ENCODE results near the gene HES3. TPM values are rescaled to one million over a fixed set of nuclear protein-coding genes. Genes with fewer than 3 reads are reported as not detected.

HES3 gene
- total RNA-seq, 2 experiments from 2014 or later, result not detected

GRCh38 chr1:6288026-6288425, 44.0 kb downstream of the HES3 start:
- ATAC-seq (no peak), DNase-seq (no peak)
- no peaks in the 10 kb centered on the region for H3K9me3 Mint-ChIP-seq (ENCODE audit: insufficient read depth)
- ChIA-PET CTCF (no interaction called here), POLR2A (no interaction called here)
- H3K4me1 Mint-ChIP-seq (ENCODE audit: low read depth), result no peaks in the 10 kb centered on the region
- peaks cover 2% of the 10 kb centered on the region for H3K36me3 Mint-ChIP-seq (ENCODE audit: low read depth)
- no peaks in the 10 kb centered on the region for H3K27me3 Mint-ChIP-seq (ENCODE audit: low read depth)
- no peak overlapping the region for H3K4me3 Mint-ChIP-seq
- H3K27ac Mint-ChIP-seq, result no peak overlapping the region

GRCh38 chr1:6288665-6289064, 44.7 kb downstream of the HES3 start:
- no peak for ATAC-seq
- Mint-ChIP-seq H3K36me3 (ENCODE audit: low read depth) (peaks cover 7% of the 10 kb centered on the region), H3K27ac (no peak overlapping the region), H3K27me3 (ENCODE audit: low read depth) (no peaks in the 10 kb centered on the region), H3K4me3 (no peak overlapping the region), H3K4me1 (ENCODE audit: low read depth) (no peaks in the 10 kb centered on the region), H3K9me3 (ENCODE audit: insufficient read depth) (no peaks in the 10 kb centered on the region)
- POLR2A ChIA-PET, result no interaction called here
- CTCF ChIA-PET, result no interaction called here
- DNase-seq, result no peak

DNA sequence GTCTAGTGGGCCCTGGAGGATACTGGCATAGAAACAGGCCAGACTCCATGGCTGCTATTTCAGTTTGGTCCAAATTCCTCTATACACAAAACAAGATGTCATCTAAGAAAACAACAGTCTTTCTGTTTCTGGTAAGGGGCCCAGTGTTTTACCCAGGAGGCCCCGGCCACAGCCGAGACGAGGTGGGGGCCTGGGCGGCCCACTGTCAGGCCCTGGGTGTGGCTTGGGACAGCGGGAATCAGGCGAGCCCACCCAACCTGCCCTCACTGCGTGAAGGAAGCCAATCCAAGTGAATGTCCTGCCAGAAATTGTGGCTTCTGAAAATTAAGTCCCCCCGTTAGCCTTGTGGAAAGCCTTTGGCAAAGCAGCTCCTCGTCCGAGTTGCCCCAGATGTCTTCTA, 48.1 kb downstream of the HES3 start:
- H3K27me3 Mint-ChIP-seq (ENCODE audit: low read depth), result no peaks in the 10 kb centered on the region
- ChIA-PET POLR2A (interaction anchor here (0.6 kb wide), 1 partner anchor 367 kb away, joined by 3 read pairs; no protein-coding TSS in a partner anchor), CTCF (no interaction called here)
- H3K4me3 Mint-ChIP-seq, result no peak overlapping the region
- no peak overlapping the region for H3K27ac Mint-ChIP-seq
- ATAC-seq (no peak), DNase-seq (no peak)
- H3K9me3 Mint-ChIP-seq (ENCODE audit: insufficient read depth), result no peaks in the 10 kb centered on the region
- H3K4me1 Mint-ChIP-seq (ENCODE audit: low read depth), result peaks cover 10% of the 10 kb centered on the region
- peaks cover 13% of the 10 kb centered on the region for H3K36me3 Mint-ChIP-seq (ENCODE audit: low read depth)

- Mint-ChIP-seq H3K27me3 (ENCODE audit: low read depth) (no peaks in the 10 kb centered on the region), H3K4me1 (ENCODE audit: low read depth) (peaks cover 10% of the 10 kb centered on the region), H3K9me3 (ENCODE audit: insufficient read depth) (no peaks in the 10 kb centered on the region), H3K36me3 (ENCODE audit: low read depth) (peaks cover 13% of the 10 kb centered on the region), H3K27ac (peak overlapping the region; percentile 16), H3K4me3 (no peak overlapping the region)
- ATAC-seq, result no peak
- DNase-seq, result no peak
- ChIA-PET CTCF (no interaction called here), POLR2A (no interaction called here)
These were observed 50.3 kb downstream of the HES3 start for GRCh38 chr1:6294080-6294889.

DNA sequence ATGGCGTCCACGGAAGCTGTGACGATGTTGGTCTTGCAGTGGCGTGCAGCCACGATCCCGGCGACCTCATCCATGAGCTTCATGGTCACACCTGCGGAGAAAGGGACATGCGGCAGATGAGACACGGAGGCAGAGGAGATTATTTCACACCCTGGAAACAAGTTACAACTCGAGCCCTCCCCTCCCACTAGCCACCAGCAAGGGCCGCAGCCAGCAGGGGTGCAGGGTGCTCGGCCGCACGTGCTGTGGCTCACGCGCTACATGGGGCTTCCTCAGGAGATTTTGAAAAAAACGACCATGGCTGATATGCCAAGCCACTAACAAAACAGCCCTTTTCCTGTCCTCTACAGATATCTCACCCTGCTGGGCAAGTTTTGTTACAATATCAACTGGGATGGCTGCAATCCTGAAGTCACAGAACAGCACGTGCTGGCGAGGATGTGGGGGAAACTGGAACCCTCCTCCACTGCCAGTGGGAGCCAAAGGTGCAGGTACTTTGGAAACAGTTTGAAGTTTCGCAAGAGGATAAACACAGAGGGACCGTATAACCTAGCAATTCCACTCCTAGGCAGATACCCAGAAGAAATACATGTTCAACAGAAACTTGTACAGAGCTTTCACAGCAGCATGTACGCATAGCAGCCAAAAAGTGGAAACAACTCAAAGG, 51.0 kb downstream of the HES3 start:
- Mint-ChIP-seq H3K9me3 (ENCODE audit: insufficient read depth) (no peaks in the 10 kb centered on the region), H3K36me3 (ENCODE audit: low read depth) (peaks cover 15% of the 10 kb centered on the region), H3K4me1 (ENCODE audit: low read depth) (peaks cover 10% of the 10 kb centered on the region), H3K4me3 (no peak overlapping the region), H3K27ac (no peak overlapping the region), H3K27me3 (ENCODE audit: low read depth) (no peaks in the 10 kb centered on the region)
- DNase-seq (no peak), ATAC-seq (no peak)
- ChIA-PET CTCF (no interaction called here), POLR2A (no interaction called here)

Other genes starting within 250 kb of the HES3 start
- 100 to 1,000 TPM; 343 to 360 TPM for gene KCNAB2, start 198.3 kb upstream of the HES3 start, total RNA-seq
- gene CHD5, start 63.9 kb upstream of the HES3 start, total RNA-seq, result under 1 TPM; 0.23 to 0.47 TPM
- 100 to 1,000 TPM; 304 to 325 TPM for gene RPL22, start 44.6 kb upstream of the HES3 start, total RNA-seq
- 1 to 10 TPM; 1.6 to 2.0 TPM for gene RNF207, start 38.1 kb upstream of the HES3 start, total RNA-seq
- 10 to 100 TPM; 67.9 to 68.7 TPM for gene ICMT, start 8.2 kb upstream of the HES3 start, total RNA-seq
- gene GPR153, start 16.9 kb downstream of the HES3 start, total RNA-seq, result 1 to 10 TPM in 1 of 2 experiments, under 1 TPM in 1; 0.99 to 1.0 TPM
- 100 to 1,000 TPM in 1 of 2 experiments, 10 to 100 TPM in 1; 97.0 to 102 TPM for gene ACOT7, start 149.6 kb downstream of the HES3 start, total RNA-seq
- under 1 TPM; 0.05 to 0.45 TPM for gene HES2, start 175.7 kb downstream of the HES3 start, total RNA-seq
- 1 to 10 TPM in 1 of 2 experiments, under 1 TPM in 1; 0.61 to 1.0 TPM for gene ESPN, start 180.6 kb downstream of the HES3 start, total RNA-seq
- 10 to 100 TPM; 47.7 to 55.8 TPM for gene TNFRSF25, start 222.0 kb downstream of the HES3 start, total RNA-seq
- gene PLEKHG5, start 247.5 kb downstream of the HES3 start, total RNA-seq, result 1 to 10 TPM; 2.2 to 2.8 TPM